ENCODE data around the gene ERCC6L2. TPM values are rescaled to one million over a fixed set of nuclear protein-coding genes. Genes with fewer than 3 reads are reported as not detected.

The ERCC6L2 gene
- polyA plus RNA-seq, 1 of the 3 experiments (the other 2 are of a cell fraction) = 10.0 TPM

DNA sequence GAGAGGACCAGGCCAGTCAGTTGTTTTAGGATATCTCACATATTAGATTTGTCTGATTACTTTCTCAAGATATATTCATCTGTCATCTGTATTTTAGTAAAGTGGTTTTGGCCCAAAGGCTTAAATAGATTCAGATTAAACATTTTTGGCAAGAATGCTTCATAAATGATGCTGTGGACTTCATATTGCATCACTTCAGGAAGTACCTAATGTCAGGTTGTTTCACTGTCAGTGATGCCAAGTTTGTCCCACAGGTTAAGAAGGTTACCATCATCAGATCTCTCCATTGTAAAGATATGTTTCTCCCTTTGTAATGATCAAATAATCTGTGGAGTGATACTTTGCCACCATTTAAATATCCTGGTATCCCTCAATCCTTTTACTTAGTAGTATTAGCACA is 37.3 kb downstream of the ERCC6L2 start:
- Histone ChIP-seq H3F3A (replicated peaks; ENCODE audit: insufficient read depth) (no peaks in the 10 kb centered on the region), H4K20me1 (ENCODE audit: insufficient read depth) (no peaks in the 10 kb centered on the region), H3K27me3 (ENCODE audit: insufficient read depth) (no peaks in the 10 kb centered on the region), H3K36me3 (replicated peaks in 1 of 2; ENCODE audit: control insufficient read depth in 1 of 2, insufficient read depth in 2 of 2, low read length in 1 of 2) (peaks cover 31 to 49% of the 10 kb centered on the region in 2 experiments), H3K9me3 (no peaks in the 10 kb centered on the region), H3K79me2 (ENCODE audit: insufficient read depth) (peaks cover 13% of the 10 kb centered on the region), H3K9me2 (no peaks in the 10 kb centered on the region), H3K27ac (ENCODE audit: low read depth in 2 of 2, low read length in 1 of 2) (no peak overlapping the region), H3K4me3 (ENCODE audit: low read depth in 2 of 2, low read length in 1 of 2) (no peak overlapping the region), H3K4me2 (no peak overlapping the region), H3K4me1 (ENCODE audit: control insufficient read depth in 1 of 2, insufficient read depth in 2 of 2, low read depth in 1 of 2, low read length in 1 of 2) (no peaks in the 10 kb centered on the region; a peak in 3 of 4 replicates), H2AFZ (ENCODE audit: low read depth) (no peak overlapping the region), H3K9ac (no peak overlapping the region)
- TF ChIP-seq, protein P1, sequence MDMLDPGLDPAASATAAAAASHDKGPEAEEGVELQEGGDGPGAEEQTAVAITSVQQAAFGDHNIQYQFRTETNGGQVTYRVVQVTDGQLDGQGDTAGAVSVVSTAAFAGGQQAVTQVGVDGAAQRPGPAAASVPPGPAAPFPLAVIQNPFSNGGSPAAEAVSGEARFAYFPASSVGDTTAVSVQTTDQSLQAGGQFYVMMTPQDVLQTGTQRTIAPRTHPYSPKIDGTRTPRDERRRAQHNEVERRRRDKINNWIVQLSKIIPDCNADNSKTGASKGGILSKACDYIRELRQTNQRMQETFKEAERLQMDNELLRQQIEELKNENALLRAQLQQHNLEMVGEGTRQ (IDR thresholded peaks at IDR 0.05; ENCODE audit: borderline replicate concordance, low read depth, low read length) = no peak
- peak; percentile 13; the same call in 1 of the 2 replicates for TF ChIP-seq GATA2 (CRISPR knock-in tag; IDR thresholded peaks at IDR 0.05)
- TF ChIP-seq, protein P2, sequence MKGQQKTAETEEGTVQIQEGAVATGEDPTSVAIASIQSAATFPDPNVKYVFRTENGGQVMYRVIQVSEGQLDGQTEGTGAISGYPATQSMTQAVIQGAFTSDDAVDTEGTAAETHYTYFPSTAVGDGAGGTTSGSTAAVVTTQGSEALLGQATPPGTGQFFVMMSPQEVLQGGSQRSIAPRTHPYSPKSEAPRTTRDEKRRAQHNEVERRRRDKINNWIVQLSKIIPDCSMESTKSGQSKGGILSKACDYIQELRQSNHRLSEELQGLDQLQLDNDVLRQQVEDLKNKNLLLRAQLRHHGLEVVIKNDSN (IDR thresholded peaks at IDR 0.05; ENCODE audit: borderline replicate concordance, low read depth) = no peak
- TF ChIP-seq ELF1 (IDR thresholded peaks at IDR 0.05) = no peak
- DNase-seq = no peak
- CTCF ChIA-PET = no interaction called here
- POLR2A ChIA-PET = no interaction called here

DNA sequence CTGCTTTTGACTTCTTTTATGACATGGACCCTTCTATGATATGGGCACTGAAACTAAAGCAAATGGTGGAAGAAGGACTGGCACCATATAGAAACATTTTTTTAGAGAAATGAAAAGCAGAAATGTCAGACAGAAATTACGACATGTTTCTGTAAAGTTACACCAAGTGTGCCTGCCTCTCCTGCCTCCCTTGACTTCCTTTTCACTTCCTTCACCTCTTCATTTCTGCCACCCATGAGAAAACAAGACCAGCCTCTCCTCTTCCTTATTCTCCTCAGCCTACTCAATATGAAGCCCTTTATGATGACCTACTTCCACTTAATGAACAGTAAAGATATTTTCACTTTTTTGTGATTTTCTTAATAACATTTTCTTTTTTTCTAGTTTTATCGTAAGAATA is 44.5 kb downstream of the ERCC6L2 start:
- H3K36me3 ChIP-seq (replicated peaks in 1 of 2; ENCODE audit: control insufficient read depth in 1 of 2, insufficient read depth in 2 of 2, low read length in 1 of 2) = peaks cover 78% of the 10 kb centered on the region in 2 experiments
- ChIA-PET POLR2A (no interaction called here), CTCF (no interaction called here)
- H2AFZ ChIP-seq (ENCODE audit: low read depth) = no peak overlapping the region
- no peak for TF ChIP-seq MEF2A (IDR thresholded peaks at IDR 0.05; ENCODE audit: borderline replicate concordance, low read depth)
- TF ChIP-seq NRF1 (IDR thresholded peaks at IDR 0.05; ENCODE audit: low read depth, low read length) = no peak
- no peak for TF ChIP-seq SMC3 (IDR thresholded peaks at IDR 0.05; ENCODE audit: low read depth, low read length)
- TF ChIP-seq MXI1 (IDR thresholded peaks at IDR 0.05; ENCODE audit: low read depth, low read length) = no peak
- no peak for TF ChIP-seq JUND (IDR thresholded peaks at IDR 0.05)
- peaks cover 7% of the 10 kb centered on the region; the same call in 1 of the 2 replicates for H3K79me2 ChIP-seq (ENCODE audit: insufficient read depth)
- H3K27ac ChIP-seq (ENCODE audit: low read depth in 2 of 2, low read length in 1 of 2) = no peak overlapping the region
- no peak overlapping the region for H3K4me3 ChIP-seq (ENCODE audit: low read depth in 2 of 2, low read length in 1 of 2)
- H3K9me3 ChIP-seq = no peaks in the 10 kb centered on the region; the same call in 1 of the 2 replicates
- WGBS (ENCODE audit: low lambda C conversion rate) = 98% methylated on average over 2 of the region's 2 CpGs
- H3K9me2 ChIP-seq = no peaks in the 10 kb centered on the region
- H3F3A ChIP-seq (replicated peaks; ENCODE audit: insufficient read depth) = no peaks in the 10 kb centered on the region
- H3K4me1 ChIP-seq (ENCODE audit: control insufficient read depth in 1 of 2, insufficient read depth in 2 of 2, low read depth in 1 of 2, low read length in 1 of 2) = no peaks in the 10 kb centered on the region
- H3K9ac ChIP-seq = no peak overlapping the region
- H3K27me3 ChIP-seq (ENCODE audit: insufficient read depth) = no peaks in the 10 kb centered on the region
- no peak for DNase-seq
- no peak overlapping the region for H3K4me2 ChIP-seq
- H4K20me1 ChIP-seq (ENCODE audit: insufficient read depth) = no peaks in the 10 kb centered on the region

DNA sequence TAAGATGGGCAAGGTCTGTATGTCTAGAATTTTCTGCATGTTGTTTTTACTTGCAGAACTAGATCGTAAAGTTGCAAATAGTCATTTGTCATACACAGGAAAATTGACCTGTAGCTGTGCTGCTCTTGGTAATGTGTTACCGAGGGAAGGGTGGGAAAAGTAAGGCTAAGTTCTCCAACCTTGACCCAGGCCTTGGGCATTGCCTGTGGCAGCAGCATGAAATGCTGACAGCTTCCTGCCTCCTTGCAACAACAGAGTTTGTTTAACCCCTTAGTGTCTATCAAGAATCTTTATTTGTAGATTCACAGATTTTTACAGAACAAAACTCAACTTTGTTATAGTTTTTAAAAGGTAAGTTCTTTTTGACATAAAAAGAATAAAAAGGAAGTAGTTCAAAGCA is 48.3 kb downstream of the ERCC6L2 start:
- Histone ChIP-seq H3K9me3 (no peaks in the 10 kb centered on the region; the same call in 1 of the 2 replicates), H2AFZ (ENCODE audit: low read depth) (no peak overlapping the region), H3K36me3 (replicated peaks in 1 of 2; ENCODE audit: control insufficient read depth in 1 of 2, insufficient read depth in 2 of 2, low read length in 1 of 2) (peaks cover 82 to 83% of the 10 kb centered on the region in 2 experiments), H3K79me2 (ENCODE audit: insufficient read depth) (no peaks in the 10 kb centered on the region), H3K27me3 (ENCODE audit: insufficient read depth) (no peaks in the 10 kb centered on the region), H3K4me1 (ENCODE audit: control insufficient read depth in 1 of 2, insufficient read depth in 2 of 2, low read depth in 1 of 2, low read length in 1 of 2) (peaks cover 0 to 5% of the 10 kb centered on the region in 2 experiments; a peak in 2 of 4 replicates), H3K4me3 (ENCODE audit: low read depth in 2 of 2, low read length in 1 of 2) (no peak overlapping the region), H3K27ac (ENCODE audit: low read depth in 2 of 2, low read length in 1 of 2) (no peak overlapping the region), H3K9me2 (no peaks in the 10 kb centered on the region; the same call in 1 of the 2 replicates), H3K4me2 (no peak overlapping the region), H3F3A (replicated peaks; ENCODE audit: insufficient read depth) (peaks cover 4% of the 10 kb centered on the region), H4K20me1 (ENCODE audit: insufficient read depth) (no peaks in the 10 kb centered on the region), H3K9ac (no peak overlapping the region)
- POLR2A ChIA-PET = no interaction called here
- CTCF ChIA-PET = no interaction called here
- WGBS (ENCODE audit: low lambda C conversion rate) = 97% methylated on average over 2 of the region's 2 CpGs
- no peak for DNase-seq
- TF ChIP-seq SMC3 (IDR thresholded peaks at IDR 0.05; ENCODE audit: low read depth, low read length) (no peak), SIN3A (IDR thresholded peaks at IDR 0.05; ENCODE audit: borderline replicate concordance, low read depth, low read length) (no peak), YY1 (IDR thresholded peaks at IDR 0.05; ENCODE audit: low read depth) (no peak), FOSL2 (IDR thresholded peaks at IDR 0.05; ENCODE audit: borderline replicate concordance, low read depth) (no peak), FOXM1 (IDR thresholded peaks at IDR 0.05; ENCODE audit: low read depth) (no peak), EZH2phosphoT487 (IDR thresholded peaks at IDR 0.05; ENCODE audit: borderline replicate concordance, low read depth) (no peak), MXI1 (IDR thresholded peaks at IDR 0.05; ENCODE audit: low read depth, low read length) (no peak), FOXJ3 (CRISPR knock-in tag; IDR thresholded peaks at IDR 0.05) (no peak), NFIC (IDR thresholded peaks at IDR 0.05; ENCODE audit: borderline replicate concordance) (no peak), RXRA (IDR thresholded peaks at IDR 0.05; ENCODE audit: borderline replicate concordance, low read depth) (no peak), RFX5 (IDR thresholded peaks at IDR 0.05; ENCODE audit: low read length) (no peak)
- TF ChIP-seq, protein P3, sequence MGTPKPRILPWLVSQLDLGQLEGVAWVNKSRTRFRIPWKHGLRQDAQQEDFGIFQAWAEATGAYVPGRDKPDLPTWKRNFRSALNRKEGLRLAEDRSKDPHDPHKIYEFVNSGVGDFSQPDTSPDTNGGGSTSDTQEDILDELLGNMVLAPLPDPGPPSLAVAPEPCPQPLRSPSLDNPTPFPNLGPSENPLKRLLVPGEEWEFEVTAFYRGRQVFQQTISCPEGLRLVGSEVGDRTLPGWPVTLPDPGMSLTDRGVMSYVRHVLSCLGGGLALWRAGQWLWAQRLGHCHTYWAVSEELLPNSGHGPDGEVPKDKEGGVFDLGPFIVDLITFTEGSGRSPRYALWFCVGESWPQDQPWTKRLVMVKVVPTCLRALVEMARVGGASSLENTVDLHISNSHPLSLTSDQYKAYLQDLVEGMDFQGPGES (IDR thresholded peaks at IDR 0.05; ENCODE audit: low read depth, low read length) = no peak
- TF ChIP-seq, protein P4, sequence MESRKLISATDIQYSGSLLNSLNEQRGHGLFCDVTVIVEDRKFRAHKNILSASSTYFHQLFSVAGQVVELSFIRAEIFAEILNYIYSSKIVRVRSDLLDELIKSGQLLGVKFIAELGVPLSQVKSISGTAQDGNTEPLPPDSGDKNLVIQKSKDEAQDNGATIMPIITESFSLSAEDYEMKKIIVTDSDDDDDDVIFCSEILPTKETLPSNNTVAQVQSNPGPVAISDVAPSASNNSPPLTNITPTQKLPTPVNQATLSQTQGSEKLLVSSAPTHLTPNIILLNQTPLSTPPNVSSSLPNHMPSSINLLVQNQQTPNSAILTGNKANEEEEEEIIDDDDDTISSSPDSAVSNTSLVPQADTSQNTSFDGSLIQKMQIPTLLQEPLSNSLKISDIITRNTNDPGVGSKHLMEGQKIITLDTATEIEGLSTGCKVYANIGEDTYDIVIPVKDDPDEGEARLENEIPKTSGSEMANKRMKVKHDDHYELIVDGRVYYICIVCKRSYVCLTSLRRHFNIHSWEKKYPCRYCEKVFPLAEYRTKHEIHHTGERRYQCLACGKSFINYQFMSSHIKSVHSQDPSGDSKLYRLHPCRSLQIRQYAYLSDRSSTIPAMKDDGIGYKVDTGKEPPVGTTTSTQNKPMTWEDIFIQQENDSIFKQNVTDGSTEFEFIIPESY (IDR thresholded peaks at IDR 0.05; ENCODE audit: borderline replicate concordance, low read depth) = no peak

Data from SK-N-SH (cell line).